GM19025 (cell line): ENCODE data around the gene OR6K2.
"Not testable (repeated sequence)": the region's sequence is repeated elsewhere in the genome, so short reads cannot be mapped to it uniquely, and the experiment has no call there.

Experiments used
- ATAC-seq: cut with Tn5 transposase; IDR thresholded peaks from one replicate; pipeline ENCODE4 v1.9.1; 2021; ENCODE audit warnings: mild to moderate bottlenecking, low read depth, moderate library complexity; ENCODE audit not compliant: unreplicated experiment

The OR6K2 gene, protein sequence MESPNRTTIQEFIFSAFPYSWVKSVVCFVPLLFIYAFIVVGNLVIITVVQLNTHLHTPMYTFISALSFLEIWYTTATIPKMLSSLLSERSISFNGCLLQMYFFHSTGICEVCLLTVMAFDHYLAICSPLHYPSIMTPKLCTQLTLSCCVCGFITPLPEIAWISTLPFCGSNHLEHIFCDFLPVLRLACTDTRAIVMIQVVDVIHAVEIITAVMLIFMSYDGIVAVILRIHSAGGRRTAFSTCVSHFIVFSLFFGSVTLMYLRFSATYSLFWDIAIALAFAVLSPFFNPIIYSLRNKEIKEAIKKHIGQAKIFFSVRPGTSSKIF

GRCh38 chr1:158700552-158700951 lies at the start of gene OR6K2:
OR6K2 (minus strand) TSS chr1:158700652; CDS start chr1:158700652, 0 bp downstream.
- no peak for ATAC-seq

GRCh38 chr1:158735848-158736247 lies 35.4 kb upstream of the OR6K2 start:
- ATAC-seq, result no peak

DNA sequence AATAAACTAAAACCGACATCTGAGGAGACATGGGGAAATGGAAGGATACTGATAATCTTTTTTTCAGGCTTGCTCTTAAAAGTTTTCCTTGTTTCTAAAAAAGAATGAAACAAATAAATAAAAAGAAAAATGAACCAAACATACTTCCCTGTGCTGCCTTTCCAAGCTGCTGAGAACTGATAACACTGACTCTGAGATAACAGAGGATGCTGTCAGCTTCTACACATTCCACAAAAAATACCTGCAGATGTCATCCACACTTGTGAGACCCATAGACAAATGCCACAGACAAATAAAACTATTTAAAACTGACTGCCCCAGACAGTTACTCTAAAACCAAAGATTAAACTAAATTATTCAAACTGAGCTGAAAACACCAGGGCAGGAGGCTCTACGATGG lies 32.1 kb upstream of the OR6K2 start:
- no peak for ATAC-seq

- ATAC-seq, result no peak
Measured at GRCh38 chr1:158731707-158732106, 31.3 kb upstream of the OR6K2 start.

- no peak for ATAC-seq
Measured at GRCh38 chr1:158730453-158730852, 30.0 kb upstream of the OR6K2 start.

DNA sequence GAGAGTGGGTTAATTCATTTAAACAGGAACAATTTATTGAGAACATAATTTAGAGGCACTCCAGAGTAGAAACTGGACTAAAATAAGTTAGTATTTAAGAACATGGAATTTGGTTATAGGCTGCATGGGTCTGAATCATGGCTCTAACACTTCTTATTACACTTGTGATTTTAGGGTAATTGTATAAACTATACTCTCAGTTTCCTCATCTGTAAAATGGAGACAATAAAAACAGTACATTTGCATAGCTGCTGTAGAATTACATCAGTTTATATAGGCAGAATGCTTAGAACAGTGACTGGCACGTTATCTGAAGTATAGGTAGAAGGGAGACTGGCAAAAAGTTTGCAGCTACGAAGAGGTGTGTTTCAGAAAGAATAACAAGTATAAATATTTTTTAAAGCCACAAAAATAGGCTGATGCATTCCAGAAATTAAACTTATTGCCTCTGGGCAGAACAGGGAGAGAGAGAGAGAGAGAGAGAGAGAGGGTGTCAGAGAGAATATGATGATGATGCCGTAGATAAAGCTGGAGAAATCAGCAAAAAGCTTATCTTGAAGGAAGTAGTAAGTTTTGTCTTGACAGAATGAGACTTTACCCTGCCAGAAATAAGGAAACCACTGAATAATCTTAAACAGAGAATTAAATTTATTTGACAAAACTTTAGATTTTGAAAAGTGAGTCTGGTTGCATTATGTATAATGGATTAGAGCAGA lies 28.2 kb upstream of the OR6K2 start:
- no peak for ATAC-seq

DNA sequence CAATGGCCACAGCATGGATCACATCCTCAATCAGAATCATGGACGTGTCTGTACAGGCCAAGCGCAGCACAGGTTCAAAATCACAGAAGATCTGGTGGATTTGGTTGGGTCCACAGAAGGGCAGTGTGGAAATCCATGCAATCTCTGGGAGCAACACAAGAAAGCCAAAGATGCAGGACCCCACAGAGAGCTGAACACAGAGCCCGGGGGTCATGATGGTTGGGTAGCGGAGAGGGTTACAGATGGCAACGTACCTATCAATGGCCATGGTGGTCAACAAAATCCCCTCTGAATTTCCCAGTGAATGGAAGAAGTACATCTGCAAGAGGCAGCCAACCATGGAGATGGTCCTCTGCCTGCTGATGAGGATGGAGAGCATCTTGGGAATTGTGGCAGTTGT lies 24.0 kb upstream of the OR6K2 start:
- ATAC-seq, result no peak

DNA sequence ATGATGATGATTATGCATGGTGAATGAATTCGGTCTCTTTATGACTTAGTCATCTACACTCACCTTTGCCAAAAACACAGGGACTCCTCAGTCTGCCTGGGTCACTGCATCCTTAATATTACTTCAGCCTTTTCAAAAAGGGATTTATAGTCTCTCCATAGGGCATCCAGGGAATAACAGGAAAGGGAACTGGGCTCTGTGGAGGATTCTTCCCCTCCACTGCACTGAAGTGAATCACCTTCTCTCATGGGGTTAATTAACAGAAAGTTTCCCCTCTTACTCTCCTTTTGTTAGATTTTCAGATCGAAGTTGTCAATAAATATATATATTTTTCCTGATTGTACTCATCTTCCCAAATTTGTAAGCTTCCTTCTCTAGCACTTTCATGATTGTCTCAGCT lies 20.2 kb upstream of the OR6K2 start, which contains the start of gene OR6K3:
OR6K3 (minus strand) TSS at position 101 of the 400 bp plus-strand sequence. CDS start 2,605 bp downstream, outside the sequence.
- ATAC-seq, result no peak

DNA sequence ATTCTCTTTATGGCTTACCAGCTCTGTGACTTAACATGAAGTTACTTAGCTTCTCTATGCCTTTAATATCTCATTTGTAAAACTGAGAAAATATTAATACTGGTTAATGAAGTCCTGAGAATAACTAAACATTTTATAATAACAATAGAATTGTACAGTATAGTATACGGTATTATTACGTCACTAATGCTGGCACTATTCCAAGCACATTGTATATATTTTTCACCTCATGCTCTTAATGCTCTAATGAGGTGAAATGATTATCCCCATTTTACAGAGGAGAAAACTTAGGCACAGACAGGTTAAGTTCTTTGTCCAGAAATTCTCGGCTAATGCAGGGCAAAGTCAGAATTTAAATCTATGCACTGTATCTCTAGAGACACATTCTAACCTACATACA lies 19.2 kb upstream of the OR6K2 start:
- no peak for ATAC-seq

DNA sequence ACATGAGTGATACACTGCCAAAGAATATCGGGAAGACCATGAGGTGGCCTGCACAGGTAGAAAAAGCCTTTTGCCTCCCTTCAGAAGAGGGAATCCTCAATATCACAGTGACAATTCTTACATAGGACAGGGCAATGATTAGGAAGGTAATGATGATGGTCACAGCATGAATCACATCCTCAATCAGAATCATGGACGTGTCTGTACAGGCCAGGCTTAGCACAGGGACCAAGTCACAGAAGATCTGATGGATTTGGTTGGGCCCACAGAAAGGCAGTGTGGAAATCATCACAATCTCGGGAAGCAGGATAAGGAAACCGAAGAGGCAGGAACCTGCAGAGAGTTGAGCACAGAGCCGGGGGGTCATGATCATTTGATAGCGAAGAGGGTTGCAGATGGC lies 16.9 kb upstream of the OR6K2 start:
- ATAC-seq, result no peak

- no peak for ATAC-seq
Measured at GRCh38 chr1:158716335-158716734, 15.9 kb upstream of the OR6K2 start.

GRCh38 chr1:158714754-158715153 lies 14.3 kb upstream of the OR6K2 start:
- ATAC-seq, result no peak

DNA sequence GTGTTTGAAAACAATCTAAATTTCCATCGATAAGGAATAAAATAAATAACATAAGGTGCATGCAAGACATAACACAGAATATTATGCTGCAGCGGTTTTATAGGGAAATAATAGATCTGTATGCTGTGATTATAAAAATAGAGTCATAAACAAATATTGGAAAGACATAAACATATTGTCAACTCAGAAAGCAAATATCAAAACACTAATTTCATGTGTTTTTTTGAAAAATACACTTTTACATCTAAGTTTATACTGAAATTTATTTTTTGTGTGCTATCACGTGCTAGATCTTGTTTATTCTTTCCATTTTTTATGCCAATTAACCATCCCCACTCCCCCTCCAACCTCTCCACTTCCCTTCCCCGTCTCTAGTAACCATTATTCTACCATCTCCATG lies 10.6 kb upstream of the OR6K2 start:
- ATAC-seq, result no peak

- no peak for ATAC-seq
Measured at GRCh38 chr1:158706096-158706495, 5.6 kb upstream of the OR6K2 start.

- ATAC-seq, result no peak
Measured at GRCh38 chr1:158694596-158694995, 5.9 kb downstream of the OR6K2 start.

DNA sequence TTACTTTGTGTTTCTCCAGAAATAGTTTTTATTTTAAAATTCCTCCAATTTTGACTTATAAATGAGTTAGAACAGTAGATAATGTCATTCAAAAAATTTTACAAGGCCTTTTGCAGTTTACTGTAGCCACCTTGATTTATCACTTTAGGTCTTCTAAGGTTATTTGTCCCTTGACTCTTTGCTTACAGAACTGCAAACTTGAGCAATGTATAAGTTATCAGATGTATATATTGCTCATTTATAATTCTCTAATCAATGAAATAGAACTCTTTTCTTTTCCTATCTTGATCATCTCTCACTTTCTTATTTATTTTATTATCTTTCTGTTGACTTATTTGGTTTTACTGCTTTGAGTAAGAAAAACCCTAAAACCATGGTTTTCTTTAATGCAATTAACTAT lies 8.1 kb downstream of the OR6K2 start:
- ATAC-seq, result no peak

- ATAC-seq, result no peak
Measured at GRCh38 chr1:158691907-158692306, 8.5 kb downstream of the OR6K2 start.

DNA sequence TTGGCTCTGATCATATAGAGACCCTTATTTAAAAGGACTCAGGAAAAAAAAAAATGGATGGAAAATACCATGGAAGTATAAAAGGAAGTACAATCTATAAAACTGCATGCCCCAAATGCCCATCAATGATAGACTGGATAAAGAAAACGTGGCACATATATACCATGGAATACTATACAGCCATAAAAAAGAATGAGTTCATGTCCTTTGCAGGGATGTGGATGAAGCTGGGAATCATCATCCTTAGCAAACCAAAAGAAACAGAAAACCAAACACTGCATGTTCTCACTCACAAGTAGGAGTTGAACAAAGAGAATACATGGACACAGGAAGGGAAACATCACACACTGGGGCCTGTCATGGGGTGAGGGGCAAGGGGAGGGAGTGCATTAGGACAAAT lies 9.3 kb downstream of the OR6K2 start:
- not testable (repeated sequence) for ATAC-seq

GRCh38 chr1:158689875-158690274 lies 10.6 kb downstream of the OR6K2 start:
- no peak for ATAC-seq

- ATAC-seq, result no peak
Measured at GRCh38 chr1:158689110-158689509, 11.3 kb downstream of the OR6K2 start.

DNA sequence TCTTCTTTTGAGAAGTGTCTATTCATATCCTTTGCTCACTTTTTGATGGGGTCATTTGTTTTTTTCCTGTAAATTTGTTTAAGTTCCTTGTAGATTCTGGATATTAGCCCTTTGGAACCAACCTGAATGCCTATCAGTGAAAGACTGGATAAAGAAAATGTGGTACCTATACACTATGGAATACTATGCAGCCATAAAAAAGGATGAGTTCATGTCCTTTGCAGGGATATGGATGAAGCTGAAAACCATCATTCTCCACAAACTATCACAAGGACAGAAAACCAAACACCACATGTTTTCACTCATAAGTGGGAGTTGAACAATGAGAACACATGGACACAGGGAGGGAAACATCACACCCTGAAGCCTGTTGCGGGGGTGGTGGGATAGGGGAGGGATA lies 12.1 kb downstream of the OR6K2 start:
- not testable (repeated sequence) for ATAC-seq

GRCh38 chr1:158687037-158687436 lies 13.4 kb downstream of the OR6K2 start:
- ATAC-seq, result no peak
